Endothelial cell (in vitro differentiated cells): ENCODE results near the gene SLC7A14. TPM values are rescaled to one million over a fixed set of nuclear protein-coding genes. Genes with fewer than 3 reads are reported as not detected.

Source experiments
- DNase-seq: peaks from one replicate; pipeline ENCODE4 v3.0.0; 2021; ENCODE audit warnings: low spot score
- H3K27ac Mint-ChIP-seq: one replicate; pipeline ENCODE4 v1.8.0; 2021; ENCODE audit warnings: mixed read lengths, inconsistent platforms; ENCODE audit not compliant: unreplicated experiment
- H3K27me3 Mint-ChIP-seq: one replicate; pipeline ENCODE4 v1.8.0; 2021; ENCODE audit warnings: mild to moderate bottlenecking, moderate library complexity, mixed read lengths, inconsistent platforms; ENCODE audit not compliant: unreplicated experiment
- H3K36me3 Mint-ChIP-seq: one replicate; pipeline ENCODE4 v1.8.0; 2021; ENCODE audit warnings: mild to moderate bottlenecking, low read depth, mixed read lengths, inconsistent platforms; ENCODE audit not compliant: unreplicated experiment
- H3K4me1 Mint-ChIP-seq: one replicate; pipeline ENCODE4 v1.8.0; 2021; ENCODE audit warnings: mild to moderate bottlenecking, mixed read lengths, inconsistent platforms; ENCODE audit not compliant: unreplicated experiment
- H3K4me3 Mint-ChIP-seq: one replicate; pipeline ENCODE4 v1.8.0; 2021; ENCODE audit warnings: mild to moderate bottlenecking, mixed read lengths, inconsistent platforms; ENCODE audit not compliant: unreplicated experiment
- H3K9me3 Mint-ChIP-seq: one replicate; pipeline ENCODE4 v1.8.0; 2021; ENCODE audit warnings: mixed read lengths, inconsistent platforms; ENCODE audit not compliant: unreplicated experiment
- CTCF ChIP-seq: fragments of 200-600 bp; sonication (generic); IDR thresholded peaks from one replicate; pipeline ENCODE4 v1.5.0; 2021; ENCODE audit warnings: antibody characterized with exemption; ENCODE audit not compliant: unreplicated experiment
- total RNA-seq: library from RNA; stranded (reverse); fragmentation: NEBNext Ultra II Directional; extraction: Animal tissue kit (Norgen Biotek cat#: 25700); gene quantifications from one replicate; pipeline ENCODE4 v1.2.1, GENCODE V29; 2021; ENCODE audit not compliant: unreplicated experiment

Gene SLC7A14
- total RNA-seq, 1 donor from 2014 or later = 2.5 TPM

- no peaks in the 10 kb centered on the region for H3K9me3 Mint-ChIP-seq
- no peak for TF ChIP-seq CTCF
- no peaks in the 10 kb centered on the region for H3K4me1 Mint-ChIP-seq
- H3K4me3 Mint-ChIP-seq = no peak overlapping the region
- H3K36me3 Mint-ChIP-seq = no peaks in the 10 kb centered on the region
- H3K27me3 Mint-ChIP-seq = no peaks in the 10 kb centered on the region
- DNase-seq = no peak
- H3K27ac Mint-ChIP-seq = no peak overlapping the region
These were observed 31.8 kb downstream of the SLC7A14 start for GRCh38 chr3:170553788-170554757.

- Mint-ChIP-seq H3K27ac (no peak overlapping the region), H3K27me3 (no peaks in the 10 kb centered on the region), H3K4me1 (no peaks in the 10 kb centered on the region), H3K9me3 (no peaks in the 10 kb centered on the region), H3K4me3 (no peak overlapping the region), H3K36me3 (no peaks in the 10 kb centered on the region)
- DNase-seq = no peak
- no peak for TF ChIP-seq CTCF
These were observed 34.6 kb downstream of the SLC7A14 start for GRCh38 chr3:170551252-170551651.

GRCh38 chr3:170542704-170543103 is 43.2 kb downstream of the SLC7A14 start:
- H3K36me3 Mint-ChIP-seq = no peaks in the 10 kb centered on the region
- no peaks in the 10 kb centered on the region for H3K9me3 Mint-ChIP-seq
- H3K4me3 Mint-ChIP-seq = no peak overlapping the region
- no peak for DNase-seq
- H3K27me3 Mint-ChIP-seq = peaks cover 3% of the 10 kb centered on the region
- H3K4me1 Mint-ChIP-seq = no peaks in the 10 kb centered on the region
- H3K27ac Mint-ChIP-seq = no peak overlapping the region
- TF ChIP-seq CTCF = no peak

- Mint-ChIP-seq H3K27ac (no peak overlapping the region), H3K36me3 (no peaks in the 10 kb centered on the region), H3K27me3 (peaks cover 3% of the 10 kb centered on the region), H3K4me1 (no peaks in the 10 kb centered on the region), H3K4me3 (no peak overlapping the region), H3K9me3 (no peaks in the 10 kb centered on the region)
- no peak for TF ChIP-seq CTCF
- DNase-seq = no peak
These were observed 46.0 kb downstream of the SLC7A14 start for GRCh38 chr3:170539897-170540296.

- Mint-ChIP-seq H3K9me3 (no peaks in the 10 kb centered on the region), H3K27ac (no peak overlapping the region), H3K27me3 (no peaks in the 10 kb centered on the region), H3K4me1 (peaks cover 15% of the 10 kb centered on the region), H3K4me3 (no peak overlapping the region), H3K36me3 (no peaks in the 10 kb centered on the region)
- no peak for DNase-seq
- TF ChIP-seq CTCF = no peak
These were observed 49.2 kb downstream of the SLC7A14 start for GRCh38 chr3:170536712-170537111.
